Activated T-cell treated with anti-CD3 and anti-CD28 coated beads for 1 hour (primary cell): Measurements from ENCODE around the gene RBM18.

ENCODE experiments used
- DNase-seq: peaks from one replicate; pipeline ENCODE4 v3.0.0-alpha.2; 2020; ENCODE audit warnings: low read depth

Gene RBM18

DNA sequence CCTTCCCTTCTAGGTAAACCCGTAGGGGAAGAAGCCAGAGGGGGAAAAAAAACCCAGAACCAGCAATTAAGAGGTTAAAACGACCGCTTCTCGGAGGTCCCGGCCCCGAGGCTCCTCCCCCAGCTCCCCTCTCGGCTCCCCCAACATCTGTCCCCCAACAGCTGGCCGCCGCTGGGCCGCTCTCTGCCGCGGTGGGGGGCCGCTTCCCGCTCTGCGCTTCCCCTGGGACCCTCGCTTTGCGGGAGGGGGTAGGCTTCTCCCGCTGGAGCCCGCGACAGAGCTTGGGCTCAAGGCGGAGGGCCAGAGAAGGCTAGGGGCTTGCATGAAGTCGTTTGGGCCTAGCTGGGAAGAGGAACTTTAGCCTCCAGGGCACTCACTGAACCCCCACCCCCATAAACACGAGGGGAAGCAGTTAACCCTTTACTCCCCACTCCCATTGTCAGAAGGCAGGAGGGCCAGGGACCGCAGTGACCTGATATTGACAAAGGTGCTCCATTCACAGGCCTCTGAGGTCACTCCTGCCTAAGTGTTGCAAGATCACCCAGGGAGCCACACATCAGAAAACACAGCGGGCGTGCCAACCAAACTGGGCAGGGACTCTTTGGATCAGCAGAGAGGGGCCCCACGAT, 43.3 kb downstream of the RBM18 start:
- DNase-seq = no peak

DNA sequence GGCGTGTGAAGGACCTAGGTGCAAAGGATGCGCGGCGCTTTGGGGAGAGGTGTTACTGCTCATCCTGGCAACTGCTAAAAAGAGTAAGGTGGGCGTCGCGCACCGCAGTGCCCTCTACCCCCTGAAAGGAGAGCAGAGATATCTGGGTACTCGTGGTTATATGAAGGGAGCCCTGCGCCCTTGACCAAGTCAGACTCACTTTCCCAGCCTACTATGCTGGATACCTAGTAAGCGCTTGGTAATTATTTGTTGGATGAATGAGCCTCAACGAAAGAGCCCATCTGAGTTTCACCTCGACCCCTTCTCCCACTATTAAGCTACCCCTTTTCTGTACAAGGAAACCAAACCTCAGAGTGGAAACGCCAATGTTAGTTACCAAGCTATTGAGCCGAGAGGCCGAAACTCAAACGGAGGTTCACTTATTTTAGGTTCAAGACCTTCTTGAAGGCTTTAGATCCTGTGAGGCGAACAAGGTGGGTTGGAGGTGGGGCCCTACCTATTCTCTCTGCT, 43.9 kb downstream of the RBM18 start:
- no peak for DNase-seq

DNA sequence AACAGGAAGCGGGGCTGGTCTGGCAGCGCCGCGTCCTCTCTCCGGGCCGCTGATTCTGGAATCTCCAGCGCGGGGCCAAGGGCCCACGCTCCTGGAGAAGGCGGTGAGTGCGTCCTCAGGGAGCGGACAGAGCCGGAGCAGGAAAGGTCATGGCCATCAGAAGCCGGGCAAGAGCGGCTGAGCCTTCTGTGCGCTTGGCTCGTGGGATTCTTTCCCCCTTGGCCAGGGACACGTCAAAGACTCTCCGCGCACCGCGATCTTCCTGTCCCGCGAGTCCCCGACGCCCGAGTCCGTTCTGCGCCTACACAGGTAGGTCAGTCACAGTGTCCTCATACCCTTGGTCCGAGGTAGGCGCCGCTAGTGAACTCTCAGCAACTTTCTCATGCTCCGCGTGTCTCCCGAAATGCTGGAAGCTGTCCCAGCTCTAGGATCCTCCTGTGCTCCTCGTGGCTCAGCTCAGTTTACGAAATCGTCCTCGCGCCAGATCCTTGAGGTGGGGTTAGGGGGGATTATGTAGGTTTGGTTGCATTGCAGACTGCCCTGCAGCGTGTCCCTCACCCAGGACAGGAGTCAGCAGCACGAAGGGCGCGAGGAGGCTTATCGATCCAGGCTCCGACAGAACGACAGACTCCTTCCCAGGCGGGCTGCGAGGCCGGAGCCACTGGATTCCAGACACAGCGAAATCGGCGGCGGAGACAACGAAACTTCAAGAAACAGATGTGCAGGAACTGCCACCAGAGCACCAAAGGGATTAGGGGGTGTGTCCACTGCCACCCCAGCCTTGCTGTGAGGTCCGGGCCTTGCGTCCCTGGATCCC, 44.6 kb downstream of the RBM18 start:
- DNase-seq = no peak

DNA sequence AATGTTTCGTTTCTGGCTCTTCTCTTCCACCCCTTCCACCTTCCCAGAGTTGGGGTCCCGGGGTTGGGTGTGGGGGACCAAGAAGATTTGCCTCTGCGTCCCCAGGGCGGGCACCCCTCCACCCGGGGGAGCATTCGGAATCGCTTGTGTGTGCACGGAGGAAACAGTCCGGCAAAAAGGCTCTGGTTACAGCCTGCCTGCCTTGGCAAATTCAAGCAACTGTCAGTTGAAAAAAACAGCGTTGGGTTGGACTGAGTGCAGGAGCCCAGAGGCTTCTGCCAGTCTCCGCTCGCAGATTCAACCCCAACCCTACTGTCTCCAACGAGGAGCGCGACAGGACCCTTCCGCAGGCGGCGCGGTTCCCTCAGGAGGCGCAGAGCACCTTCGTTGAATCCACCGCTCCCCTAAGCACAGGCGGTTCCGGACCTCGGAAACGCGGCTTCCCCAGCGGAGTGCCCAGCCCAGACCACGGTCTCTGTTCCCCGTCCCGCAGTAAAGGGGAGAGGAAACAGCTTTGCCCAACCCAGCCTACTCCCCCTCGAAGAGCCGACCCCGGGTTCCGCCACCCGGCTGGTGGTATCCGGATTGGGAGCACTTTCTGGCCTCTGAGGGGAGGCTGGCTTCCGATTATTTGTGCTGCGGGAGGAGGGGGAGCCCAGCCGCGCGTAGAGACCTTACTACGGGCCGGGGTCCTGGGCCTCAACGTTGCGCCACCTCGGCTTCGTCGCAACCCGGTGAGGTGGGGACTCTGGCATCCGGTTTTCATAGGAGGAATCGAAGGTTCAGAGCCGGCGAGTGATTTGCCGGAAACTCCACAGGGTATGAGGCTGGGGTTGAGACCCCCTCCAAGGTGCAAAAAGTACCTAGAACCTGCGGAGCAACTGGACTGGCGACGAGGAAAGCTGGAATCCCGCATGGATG, 45.4 kb downstream of the RBM18 start:
- no peak for DNase-seq

DNA sequence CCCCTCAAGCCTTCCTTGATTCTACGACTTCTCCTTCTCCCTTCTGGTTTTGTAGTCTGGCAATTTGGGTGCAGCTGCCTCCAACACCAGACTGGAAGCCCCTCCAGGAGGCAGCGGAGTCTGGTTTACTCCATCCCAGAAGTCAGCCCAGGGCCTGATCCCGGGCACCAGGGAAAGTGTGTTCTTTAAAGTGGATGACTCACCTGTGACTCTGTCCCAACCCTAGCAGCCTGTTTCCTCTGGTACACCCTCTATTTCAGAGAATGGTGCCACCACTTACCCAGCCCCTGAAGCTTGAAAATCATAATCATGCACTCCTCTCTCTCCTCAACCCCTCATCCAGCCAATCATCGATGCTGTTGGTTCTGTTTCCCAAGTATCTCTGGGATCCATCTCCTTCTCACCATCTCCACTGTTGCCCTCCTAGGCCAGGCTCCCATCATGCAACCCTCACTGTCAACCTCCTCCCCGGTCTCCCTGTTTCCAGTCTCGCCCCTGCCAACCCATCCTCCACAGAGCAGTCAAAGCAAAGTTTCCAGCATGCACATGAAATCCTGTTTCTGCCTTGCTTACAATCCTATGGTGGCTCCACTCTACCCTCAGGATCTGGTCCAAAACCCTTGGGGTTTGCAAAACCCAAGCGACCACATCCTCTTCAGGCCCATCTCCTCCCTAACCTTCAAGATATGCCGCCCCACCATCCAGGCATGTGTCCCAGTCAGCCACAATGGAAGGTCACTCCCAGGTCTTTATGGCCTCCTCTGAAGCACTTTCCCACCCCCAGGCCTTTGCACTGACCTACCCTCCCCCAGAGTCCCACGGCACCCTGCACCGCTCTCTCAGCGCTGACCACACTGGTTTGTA, 46.3 kb downstream of the RBM18 start:
- DNase-seq = no peak

DNA sequence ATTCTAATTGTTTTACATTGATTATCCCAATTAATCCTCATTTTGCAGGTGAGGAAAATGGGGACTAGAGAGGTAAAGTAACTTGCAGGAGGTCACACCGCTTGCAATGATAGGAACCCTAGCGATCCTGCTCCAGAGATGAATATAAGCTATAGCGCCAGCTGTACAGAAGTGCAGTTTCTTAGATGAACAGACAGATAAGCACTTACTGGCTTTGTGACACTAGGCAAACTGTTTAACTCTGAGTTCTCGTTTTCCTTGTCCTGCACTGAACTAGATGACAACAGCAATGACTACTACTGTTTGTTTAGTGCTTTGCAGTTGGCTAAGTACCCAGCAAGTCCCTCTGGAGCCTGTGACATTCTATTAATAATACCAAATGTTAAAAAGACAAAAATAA, 47.0 kb downstream of the RBM18 start:
- DNase-seq = no peak

DNA sequence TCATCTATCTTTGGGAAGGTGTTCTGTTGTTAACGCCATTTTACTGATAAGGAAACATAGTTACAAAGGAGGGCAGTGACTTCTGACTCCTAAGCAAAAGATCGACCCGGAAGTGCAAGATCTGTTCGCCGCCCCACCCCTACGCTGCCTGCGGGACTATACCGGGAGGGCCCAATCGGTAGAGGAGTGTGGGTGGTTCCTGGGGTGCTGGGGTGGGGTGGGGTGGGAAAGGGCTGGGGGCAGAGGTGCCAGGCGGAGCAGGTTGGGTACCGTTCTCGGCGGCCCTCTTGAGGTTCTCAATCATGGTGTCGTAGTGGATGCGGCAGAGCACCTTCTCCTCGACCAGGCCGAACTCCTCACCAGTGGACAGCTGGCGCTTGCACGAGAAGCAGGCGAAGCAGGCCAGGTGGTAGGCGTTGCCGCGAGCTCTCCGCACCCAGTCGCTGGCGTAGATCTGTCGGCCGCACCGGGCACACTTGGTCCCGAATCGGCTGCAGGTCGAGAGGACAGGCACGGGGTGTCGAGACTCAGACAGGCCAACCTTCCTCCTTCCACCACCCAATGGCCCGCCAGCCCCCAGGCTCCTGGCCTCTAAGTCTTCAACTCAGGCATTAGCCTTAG, 47.7 kb downstream of the RBM18 start:
- DNase-seq = no peak

DNA sequence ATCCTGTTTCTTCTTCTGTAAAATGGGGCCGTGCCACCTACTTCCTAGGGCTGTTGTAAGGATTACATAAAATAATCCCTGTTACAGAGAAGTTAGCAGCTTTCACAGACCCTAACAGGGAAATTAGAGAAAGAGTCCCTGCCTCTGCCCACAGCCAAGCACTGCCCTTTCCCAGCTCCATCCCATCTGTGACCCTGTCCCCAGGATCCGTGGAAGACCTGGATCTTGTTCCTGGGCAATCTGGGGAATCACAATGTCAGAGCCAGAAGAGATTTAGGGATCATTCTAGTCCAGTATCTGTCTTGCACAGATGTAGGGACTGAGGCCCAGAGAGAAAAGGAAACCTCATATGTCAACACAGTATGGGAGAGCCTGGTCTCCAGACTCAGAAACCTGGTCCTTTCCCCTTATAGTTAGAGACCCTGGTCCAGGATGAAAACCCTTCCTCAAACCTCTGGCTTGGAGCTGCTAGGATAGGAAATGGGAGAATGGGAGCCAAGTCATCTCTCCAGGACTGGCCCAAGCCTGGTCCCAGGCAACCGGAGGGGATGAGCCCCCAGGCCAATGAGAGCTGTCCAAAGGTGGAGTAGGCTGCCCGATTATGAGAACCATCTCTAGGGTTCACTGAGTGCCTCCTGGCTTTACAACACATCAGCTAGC, 48.4 kb downstream of the RBM18 start:
- no peak for DNase-seq

DNA sequence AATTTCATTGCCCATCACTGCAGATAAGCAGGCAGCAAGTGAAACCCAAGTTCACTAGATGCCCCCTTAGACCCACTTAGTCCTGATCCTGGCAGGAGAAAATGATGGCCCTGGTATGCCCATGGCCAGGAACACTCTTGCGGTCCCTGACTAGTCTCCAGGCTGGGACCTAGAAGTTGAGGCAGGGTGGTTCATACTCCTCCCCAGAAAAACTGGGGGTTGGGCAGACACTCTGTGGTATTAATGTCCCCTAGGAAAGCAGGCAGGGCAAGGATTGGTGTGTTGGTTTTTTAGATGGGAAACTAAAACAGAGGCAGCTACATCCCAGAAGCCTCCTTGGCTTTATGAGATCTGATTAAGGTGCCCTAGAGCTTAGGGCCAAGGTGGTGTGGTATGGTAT, 49.0 kb downstream of the RBM18 start:
- DNase-seq = no peak

DNA sequence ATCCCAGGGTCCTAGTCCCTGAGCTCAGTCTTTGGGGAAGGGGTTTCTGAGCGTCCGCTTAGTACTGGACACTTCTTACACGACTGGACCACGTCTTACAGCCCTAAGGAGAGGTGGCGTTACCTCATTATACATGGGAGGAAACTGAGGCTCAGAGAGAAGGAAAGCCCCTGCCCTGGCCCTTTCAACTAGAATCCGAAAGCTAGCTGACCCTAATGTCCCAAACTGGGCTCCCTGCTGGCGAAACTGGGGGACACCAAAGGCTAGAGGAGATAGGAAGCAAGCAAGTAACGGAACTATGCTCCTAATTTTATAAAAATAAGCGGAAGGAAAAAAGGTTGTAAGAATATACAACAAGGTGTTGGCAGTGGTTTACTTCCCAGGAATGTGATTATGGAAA, 50.1 kb downstream of the RBM18 start:
- DNase-seq = no peak

DNA sequence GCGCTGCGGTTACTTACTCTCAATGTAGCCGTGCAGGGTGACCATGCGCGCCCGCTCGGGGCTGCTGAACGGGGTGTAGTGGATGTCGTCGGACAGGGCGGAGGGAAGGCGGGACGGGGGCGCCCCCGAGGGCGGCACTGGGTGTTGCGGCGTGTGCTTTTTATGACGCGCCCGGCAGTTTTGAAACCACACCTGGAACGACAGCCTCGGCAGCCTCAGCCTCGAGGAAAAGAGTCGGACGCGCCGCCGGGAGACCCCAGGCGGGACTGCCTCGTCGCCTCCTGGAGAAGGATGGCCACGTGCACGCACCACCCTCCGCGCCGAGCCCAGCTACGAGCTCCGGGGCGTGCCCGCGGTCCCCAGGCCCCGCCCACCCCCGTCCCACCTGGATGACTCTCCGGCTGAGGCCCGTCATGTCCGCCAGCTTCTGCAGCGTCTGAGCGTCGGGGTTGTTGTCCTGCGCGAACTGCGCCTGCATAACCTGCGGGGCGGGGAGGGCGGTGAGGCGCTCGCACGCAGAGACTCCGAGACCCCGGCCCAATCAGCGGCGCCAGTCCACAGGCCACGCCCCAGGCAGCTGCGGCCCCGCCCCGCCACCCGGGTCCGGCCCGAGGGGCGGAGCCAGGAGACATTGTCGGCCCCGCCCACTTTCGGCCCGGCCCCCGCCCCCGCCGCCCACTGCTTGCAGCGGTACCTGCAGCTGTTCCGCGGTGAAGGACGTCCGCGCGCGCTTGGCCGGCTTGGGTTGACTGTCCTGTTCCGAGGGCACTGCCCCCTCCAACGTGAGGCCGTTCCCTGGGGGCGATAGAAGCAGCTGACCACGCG, 50.8 kb downstream of the RBM18 start:
- peak; percentile 23 for DNase-seq

DNA sequence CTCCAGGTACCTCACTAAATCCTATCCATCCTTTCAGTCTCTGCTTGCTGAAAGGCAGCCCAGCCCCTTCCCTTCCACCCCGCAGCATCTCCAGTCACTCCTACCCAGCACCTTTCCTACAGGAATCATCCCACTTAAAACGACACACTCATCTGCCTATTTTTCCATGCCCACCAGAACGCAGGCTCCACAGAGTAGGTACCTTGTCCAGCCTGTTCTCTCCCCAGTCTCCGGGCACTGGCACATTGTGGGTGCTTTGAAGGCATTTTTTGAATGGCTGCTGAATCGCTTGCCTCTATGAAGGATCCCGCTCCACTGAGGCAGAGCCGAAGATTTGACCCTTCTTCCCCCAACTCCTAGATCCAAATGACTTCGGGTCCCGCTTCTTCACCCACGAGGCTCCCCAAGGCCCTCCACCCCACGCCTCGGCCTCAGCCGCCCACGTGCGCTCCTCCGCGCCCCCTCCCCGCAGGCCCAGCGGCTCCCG, 51.5 kb downstream of the RBM18 start:
- no peak for DNase-seq

DNA sequence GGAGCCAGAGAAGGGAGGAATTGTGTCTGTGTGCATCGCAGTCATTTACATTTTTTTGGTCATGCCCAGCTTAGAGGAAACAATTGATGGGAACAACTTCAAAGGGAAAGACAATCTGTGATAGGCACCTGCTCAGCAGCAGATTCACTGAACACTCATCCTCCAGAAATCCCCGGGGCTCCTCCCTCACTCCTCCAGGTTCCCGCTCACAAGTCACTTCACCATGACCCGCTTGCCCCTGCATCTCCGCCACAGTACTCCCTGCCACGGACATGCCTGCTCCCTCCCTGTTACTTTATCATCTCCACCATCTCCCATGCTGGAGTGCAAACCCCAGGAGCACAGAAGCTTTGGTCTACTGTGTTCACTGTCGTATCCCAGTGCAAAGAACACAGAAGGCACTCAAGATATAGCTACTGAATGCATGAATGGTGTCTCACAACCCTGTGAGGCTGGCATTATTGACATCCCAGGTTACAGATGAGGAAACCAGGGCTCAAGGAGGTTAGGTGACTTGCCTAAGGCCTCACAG, 52.1 kb downstream of the RBM18 start:
- no peak for DNase-seq

DNA sequence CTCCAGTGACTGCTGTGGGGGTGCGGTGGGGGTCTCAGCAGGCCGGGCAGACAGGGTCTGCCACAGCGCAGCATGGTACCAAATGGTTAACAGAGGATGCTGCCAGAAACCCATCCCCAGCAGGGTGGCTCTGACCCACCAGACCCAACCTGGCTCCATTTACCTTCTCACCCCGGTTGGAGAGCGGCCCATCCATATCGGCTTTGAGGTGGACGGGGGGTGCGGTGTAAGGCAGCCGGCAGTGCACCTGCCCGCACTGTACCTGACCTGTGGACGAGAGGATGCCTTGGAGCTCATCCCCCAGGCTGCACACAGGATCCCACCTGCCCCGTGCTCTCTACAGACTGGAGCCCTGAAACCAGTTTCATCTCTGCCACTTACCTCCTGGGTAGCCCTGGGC, 55.2 kb downstream of the RBM18 start:
- DNase-seq = no peak

DNA sequence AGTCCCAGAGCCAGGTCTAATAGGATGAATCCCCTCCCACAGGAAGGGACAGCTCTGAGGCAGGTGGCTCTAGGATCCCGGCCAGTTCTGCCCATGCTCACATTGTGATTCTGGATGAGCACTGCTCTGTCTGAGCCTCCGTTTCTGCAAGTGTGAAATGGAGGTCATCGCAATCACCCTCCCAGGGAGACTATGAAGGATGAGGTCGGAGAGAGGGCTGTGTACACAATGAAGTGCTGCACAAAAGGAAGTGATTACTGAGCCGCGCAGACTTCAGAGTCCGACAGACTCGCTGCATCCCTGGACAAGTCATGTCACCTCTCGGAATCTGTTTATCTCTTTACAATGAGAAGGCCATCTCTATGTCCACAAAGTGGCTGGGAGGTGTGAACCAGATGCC, 57.5 kb downstream of the RBM18 start:
- no peak for DNase-seq

DNA sequence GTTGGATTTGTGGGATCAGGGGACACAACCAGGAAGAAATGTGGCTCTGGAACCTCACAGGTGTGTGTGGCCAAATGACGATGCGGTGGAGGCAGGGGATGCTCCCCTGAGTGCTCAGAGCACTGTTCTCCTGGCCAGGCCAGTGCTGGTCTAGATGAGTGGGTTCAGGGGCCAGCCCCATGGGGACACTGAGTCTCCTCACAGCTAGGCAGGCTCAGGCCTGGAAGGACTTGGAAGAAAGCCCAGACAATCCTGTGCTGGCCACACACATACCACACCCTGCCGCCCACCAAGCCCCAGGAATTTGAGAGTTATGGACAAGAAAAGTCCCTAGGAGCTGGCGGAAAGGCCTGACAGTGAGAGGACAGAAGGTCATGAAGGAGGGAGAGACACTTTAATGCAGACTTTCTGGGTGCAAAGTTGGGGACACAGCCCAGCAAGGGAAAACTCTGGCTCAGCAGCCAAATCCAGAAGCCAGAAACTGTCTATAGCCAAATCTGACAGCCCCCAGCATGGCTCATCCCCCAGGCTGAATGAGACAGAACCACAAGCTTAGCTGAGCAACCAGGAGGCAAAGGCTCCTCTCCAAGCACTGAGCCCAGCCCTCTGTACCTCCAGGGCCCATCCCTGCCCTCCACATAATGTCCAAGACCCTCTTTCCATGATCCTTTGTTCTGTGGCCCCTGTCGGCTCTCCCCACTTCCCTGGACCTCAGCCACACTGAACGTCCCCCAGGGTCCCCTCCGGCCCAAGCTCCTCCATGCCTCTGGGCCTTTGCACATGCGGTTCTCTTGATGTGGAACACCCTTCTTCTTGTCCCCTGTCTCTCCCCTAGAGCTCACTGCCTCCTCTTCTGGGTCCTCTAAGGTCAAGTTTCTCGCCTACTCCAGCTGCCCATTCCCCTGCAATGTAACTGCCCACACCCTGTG, 58.3 kb downstream of the RBM18 start:
- DNase-seq = no peak

DNA sequence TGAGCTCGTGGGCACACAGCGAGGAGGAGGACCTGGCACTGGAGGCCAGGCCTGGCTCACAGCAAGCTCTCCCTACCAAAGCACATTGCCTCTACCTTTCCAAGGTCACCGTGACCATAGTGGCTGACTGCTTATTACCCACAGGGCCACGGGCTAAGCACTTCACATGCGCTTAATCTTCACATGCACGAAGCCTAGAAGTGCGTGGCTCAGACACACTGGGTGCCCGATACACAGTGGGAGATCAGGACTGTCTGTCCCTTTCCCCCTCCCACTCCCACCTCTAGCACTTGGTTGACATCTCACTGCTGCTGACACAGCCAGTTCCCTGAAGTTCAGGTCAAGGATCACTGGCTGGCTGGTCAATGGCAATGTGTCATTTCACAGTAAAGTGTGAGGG, 59.5 kb downstream of the RBM18 start:
- no peak for DNase-seq

DNA sequence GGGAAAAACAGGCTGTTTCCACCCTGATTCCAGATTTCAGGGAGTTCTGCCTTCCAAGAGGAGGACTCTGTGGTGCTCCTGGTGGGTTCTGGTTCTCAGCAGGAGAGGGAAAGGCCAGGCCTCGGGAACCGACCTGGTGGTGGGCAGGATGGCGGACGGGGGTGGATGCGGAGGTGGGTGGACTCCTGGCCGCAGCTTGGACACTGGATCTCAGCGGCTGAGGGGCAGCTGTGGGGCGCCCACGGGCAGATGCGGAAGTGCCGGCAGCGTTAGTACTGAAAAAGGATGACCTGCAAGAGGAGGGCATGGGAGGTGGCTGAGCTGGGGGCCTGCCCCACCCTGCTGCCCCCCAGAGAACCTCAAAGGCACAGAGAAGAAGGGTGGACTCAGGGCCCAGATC, 60.1 kb downstream of the RBM18 start:
- DNase-seq = no peak
